Ectodermal cell (in vitro differentiated cells): Measurements from ENCODE around the gene UCP2.

ENCODE experiments used
- H3K27ac ChIP-seq: 2 replicates; pipeline ENCODE4 v1.7.0; 2013; ENCODE audit warnings: mild to moderate bottlenecking, low read depth, low read length; ENCODE audit not compliant: insufficient read depth, poor library complexity, severe bottlenecking
- H3K27me3 ChIP-seq: 2 replicates; pipeline ENCODE4 v1.7.0; 2013; ENCODE audit warnings: mild to moderate bottlenecking, low read length; ENCODE audit not compliant: insufficient read depth, control insufficient read depth, poor library complexity, severe bottlenecking
- H3K36me3 ChIP-seq: one replicate; pipeline ENCODE4 v1.7.0; 2013; ENCODE audit warnings: low read length; ENCODE audit not compliant: control insufficient read depth, insufficient read depth
- H3K4me1 ChIP-seq: one replicate; pipeline ENCODE4 v1.7.0; 2013; ENCODE audit warnings: low read length; ENCODE audit not compliant: control insufficient read depth, insufficient read depth
- H3K4me3 ChIP-seq: 2 replicates; pipeline ENCODE4 v1.7.0; 2013; ENCODE audit warnings: low read depth, low read length, control low read depth; ENCODE audit not compliant: insufficient read depth
- H3K9me3 ChIP-seq: 2 replicates; pipeline ENCODE4 v1.7.0; 2013; ENCODE audit warnings: mild to moderate bottlenecking, low read length, moderate library complexity; ENCODE audit not compliant: control insufficient read depth
- WGBS, 2 experiments: methylation state at CpG; one replicate each; pipeline ENCODE4 v1.1.7; 2013; ENCODE audit warnings: missing lambda C conversion rate in 2 of 2; 5-methylcytosine and 5-hydroxymethylcytosine counted together

Gene UCP2

DNA sequence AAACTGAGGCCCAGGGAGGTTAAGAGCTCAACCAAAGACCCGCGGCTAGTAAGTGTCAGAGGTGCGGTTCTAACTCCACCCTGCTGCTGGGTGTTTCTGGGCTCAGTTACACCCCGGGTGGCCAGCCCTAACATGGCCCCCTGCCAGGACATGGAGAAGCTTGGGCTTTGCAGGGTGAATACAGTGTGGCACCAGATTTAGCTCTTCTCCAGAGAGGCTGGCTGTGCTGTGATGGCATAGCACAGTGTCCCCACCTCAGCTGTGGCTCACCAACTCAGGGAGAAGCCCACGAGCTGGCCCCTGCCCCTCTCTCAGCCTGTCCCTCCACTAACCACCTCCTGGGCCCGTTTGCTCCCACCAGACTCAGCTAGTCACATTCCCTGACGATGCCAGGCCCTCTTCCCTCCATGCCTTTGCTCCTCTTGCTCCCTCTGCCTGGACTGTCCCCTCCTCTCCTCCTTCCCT is 19.2 kb upstream of the UCP2 start:
- Histone ChIP-seq H3K4me1 (peaks cover 5% of the 10 kb centered on the region), H3K9me3 (no peaks in the 10 kb centered on the region), H3K27me3 (no peaks in the 10 kb centered on the region), H3K4me3 (no peak overlapping the region), H3K27ac (no peak overlapping the region), H3K36me3 (no peaks in the 10 kb centered on the region)
- 83 to 85% methylated on average over 7 of the region's 7 CpGs for WGBS, 2 experiments

DNA sequence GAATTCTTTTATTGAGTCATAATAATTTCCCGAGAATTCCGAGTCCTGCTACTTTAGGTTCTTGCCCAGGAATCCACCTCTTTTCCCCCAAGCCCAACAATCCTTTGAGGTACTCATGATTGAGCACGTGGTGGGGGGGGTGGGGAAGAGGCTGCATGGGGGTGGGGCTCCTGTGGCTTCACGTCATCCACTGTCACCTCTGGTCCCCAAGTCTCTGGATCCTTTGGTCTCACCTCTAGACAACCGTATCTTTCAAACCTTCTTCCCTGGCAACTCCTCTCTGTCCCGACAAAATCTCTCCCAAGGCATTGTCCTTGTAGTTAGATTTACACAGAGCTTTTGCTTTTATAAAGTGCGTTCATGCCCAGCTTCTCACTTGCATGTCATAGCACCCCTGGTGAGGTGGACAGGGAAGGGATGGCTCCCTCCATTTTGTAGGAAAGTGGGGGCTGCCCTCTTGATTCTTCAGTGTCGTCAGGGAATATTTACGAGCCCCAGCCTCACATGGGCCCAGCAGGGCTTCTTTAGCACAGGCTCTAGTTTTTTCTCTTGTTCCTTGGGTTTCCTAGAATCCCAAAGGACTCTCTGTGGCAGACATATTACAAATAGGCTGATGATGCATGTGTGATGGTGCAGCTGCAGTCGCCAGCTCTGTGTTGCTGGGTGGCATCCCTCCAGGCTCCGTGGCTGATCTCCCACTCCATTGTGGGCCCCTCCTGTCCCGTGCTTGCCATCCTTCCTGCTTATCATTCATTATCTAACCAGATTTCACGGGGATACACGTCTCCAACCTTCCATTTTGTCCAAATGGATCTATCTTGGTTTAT is 17.9 kb upstream of the UCP2 start:
- H3K4me3 ChIP-seq = no peak overlapping the region
- WGBS, 2 experiments = 84 to 86% methylated on average over 11 to 14 of the region's 14 CpGs
- H3K9me3 ChIP-seq = no peaks in the 10 kb centered on the region
- H3K27ac ChIP-seq = no peak overlapping the region
- no peaks in the 10 kb centered on the region for H3K36me3 ChIP-seq
- H3K4me1 ChIP-seq = peaks cover 5% of the 10 kb centered on the region
- no peaks in the 10 kb centered on the region for H3K27me3 ChIP-seq

DNA sequence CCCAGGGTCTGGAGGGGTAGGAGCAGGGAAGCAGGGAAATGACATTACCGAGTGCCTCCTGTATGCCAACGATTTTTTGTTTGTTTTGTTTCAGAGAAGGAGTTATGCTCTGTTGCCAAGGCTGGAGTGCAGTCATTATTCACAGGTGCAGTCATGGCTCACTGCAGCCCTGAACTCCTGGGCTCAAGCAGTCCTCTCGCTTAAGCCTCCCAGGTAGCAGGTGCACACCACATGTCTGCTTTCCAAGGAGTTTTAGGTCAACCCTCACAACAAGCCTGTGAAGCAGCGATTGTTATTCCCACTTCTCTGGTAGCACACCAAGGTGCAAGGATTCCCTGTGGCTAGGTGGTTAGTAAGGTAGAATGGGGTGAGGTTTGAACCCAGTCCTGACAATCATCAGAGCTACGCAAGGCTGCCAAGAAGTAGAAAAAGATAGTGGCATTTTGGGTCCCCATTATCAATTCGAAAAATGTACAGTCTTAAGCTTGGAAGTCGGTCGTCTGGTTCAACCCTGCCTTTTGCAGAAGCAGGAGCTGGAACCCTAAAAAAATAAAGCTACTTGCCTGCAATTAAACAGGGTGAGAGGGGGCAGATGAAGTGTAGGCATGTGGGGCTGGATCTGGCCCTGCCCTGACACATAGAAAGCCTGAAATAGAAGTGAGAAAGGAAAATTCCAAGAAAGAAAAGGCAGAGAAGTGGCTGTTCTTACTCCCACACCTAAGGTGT is 17.1 kb upstream of the UCP2 start:
- Histone ChIP-seq H3K27ac (no peak overlapping the region), H3K9me3 (no peaks in the 10 kb centered on the region), H3K4me1 (peaks cover 5% of the 10 kb centered on the region), H3K4me3 (no peak overlapping the region), H3K27me3 (no peaks in the 10 kb centered on the region), H3K36me3 (no peaks in the 10 kb centered on the region)
- 93 to 95% methylated on average over 8 of the region's 8 CpGs for WGBS, 2 experiments

DNA sequence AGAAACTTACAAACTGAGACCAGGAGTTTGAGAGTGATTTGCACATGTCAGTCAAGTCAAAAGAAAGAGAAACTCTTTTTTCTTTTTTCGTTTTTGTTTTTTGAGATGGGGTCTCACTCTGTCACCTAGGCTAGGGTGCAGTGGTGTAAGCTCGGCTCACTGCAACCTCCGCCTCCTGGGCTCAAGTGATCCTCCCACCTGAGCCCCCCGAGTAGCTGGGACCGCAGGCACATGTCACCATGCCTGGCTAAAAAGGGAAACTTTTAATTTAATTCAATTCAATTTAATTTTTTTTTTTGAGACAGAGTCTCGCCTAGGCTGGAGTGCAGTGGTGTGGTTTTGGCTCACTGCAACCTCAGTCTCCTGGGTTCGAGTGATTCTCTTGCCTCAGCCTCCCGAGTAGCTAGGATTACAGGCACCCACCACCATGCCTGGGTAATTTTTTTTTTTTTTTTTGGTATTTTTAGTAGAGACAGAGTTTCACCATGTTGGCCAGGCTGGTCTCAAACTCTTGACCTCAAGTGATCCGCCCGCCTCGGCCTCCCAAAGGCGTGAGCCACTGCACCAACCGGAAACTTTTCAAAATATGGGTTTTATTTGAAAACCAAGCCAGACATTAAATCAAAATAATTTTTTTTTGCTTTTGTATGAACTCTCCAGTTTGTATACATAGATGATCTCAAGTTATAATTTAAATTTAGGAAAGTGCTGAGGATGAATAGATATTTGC is 16.4 kb upstream of the UCP2 start:
- no peaks in the 10 kb centered on the region for H3K9me3 ChIP-seq
- no peaks in the 10 kb centered on the region for H3K36me3 ChIP-seq
- H3K27me3 ChIP-seq = no peaks in the 10 kb centered on the region
- peaks cover 5% of the 10 kb centered on the region for H3K4me1 ChIP-seq
- no peak overlapping the region for H3K4me3 ChIP-seq
- H3K27ac ChIP-seq = no peak overlapping the region
- 89 to 91% methylated on average over 12 to 13 of the region's 13 CpGs for WGBS, 2 experiments

DNA sequence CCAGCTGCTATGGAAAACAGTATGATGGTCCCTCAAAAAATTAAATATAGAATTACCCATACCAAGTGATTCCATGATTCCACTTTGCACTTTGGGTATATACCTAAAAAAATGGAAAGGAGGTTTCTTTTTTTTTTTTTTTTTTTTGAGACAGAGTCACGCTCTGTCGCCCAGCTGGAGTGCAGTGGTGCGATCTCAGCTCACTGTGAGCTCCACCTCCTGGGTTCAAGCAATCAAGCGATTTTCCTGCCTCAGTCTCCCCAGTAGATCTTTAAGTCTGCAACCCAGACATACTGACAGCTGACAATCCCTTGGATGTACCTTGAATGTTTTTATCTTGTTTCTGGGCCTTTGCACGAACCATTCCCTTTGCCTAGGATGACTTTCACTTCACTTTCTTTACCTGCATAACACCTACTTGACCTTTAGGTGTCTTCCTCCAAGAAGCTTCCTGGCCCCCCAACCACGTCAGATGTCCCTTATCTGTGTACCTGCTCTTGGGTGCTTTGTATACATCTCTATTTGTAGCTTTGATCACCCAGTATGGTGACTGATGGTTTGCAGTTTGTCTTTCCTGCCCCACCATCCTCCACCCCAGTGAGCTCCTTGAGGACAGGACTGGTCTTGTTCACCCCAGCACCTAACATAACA is 14.6 kb upstream of the UCP2 start:
- no peaks in the 10 kb centered on the region for H3K9me3 ChIP-seq
- WGBS, 2 experiments = 85 to 86% methylated on average over 6 of the region's 6 CpGs
- no peak overlapping the region for H3K4me3 ChIP-seq
- no peaks in the 10 kb centered on the region for H3K36me3 ChIP-seq
- H3K27ac ChIP-seq = no peak overlapping the region
- H3K27me3 ChIP-seq = no peaks in the 10 kb centered on the region
- H3K4me1 ChIP-seq = peaks cover 5% of the 10 kb centered on the region

DNA sequence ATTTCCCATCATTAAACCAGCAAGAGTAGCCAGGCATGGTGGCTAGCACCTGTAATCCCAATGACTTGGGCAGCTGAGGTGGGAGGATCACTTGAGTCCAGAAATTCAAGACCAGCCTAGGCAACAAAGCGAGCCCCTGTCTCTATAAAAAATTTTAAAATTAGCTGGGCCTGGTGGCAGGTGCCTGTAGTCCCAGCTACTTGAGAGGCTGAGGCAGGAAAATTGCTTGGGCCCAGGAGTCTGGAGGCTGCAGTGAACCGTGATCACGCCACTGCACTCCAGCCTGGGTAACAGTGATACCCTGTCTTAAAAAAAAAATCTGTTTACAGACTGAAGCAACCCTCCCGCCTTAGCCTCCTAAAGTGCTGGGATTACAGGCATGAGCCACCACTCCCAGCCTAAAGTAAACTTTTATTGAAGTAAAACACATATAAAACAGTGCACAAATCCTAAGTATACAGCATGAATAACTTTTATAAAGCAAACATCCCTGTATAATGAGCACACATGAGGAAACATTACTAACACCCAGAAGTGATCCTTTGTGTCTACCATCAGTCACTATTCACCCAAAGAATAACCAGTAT is 13.6 kb upstream of the UCP2 start:
- 84 to 88% methylated on average over 4 of the region's 4 CpGs for WGBS, 2 experiments
- Histone ChIP-seq H3K4me1 (peaks cover 5% of the 10 kb centered on the region), H3K9me3 (no peaks in the 10 kb centered on the region), H3K36me3 (no peaks in the 10 kb centered on the region), H3K4me3 (no peak overlapping the region), H3K27ac (no peak overlapping the region), H3K27me3 (no peaks in the 10 kb centered on the region)

DNA sequence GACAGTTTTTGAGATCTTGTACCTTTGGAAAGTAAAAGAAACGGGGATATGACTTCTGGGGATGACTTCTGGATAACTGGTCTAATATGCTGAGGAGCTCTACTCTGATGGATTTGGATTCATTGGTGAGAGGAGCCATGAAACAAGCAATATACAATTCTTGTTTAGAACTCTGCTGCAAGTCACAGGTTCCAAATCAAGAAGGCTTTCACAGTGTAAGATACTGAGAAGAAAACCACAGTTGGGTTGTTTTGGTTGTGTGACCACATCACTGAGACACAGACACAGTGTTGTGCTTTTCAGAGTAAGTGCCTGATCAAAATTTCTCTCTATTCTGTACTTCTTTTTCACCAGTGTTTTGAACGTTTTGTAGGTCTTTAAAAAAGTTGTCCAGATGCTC is 13.1 kb upstream of the UCP2 start:
- H3K4me3 ChIP-seq = no peak overlapping the region
- no peak overlapping the region for H3K27ac ChIP-seq
- H3K9me3 ChIP-seq = no peaks in the 10 kb centered on the region
- 81 to 82% methylated on average over 2 of the region's 2 CpGs for WGBS, 2 experiments
- no peaks in the 10 kb centered on the region for H3K27me3 ChIP-seq
- H3K4me1 ChIP-seq = peaks cover 3% of the 10 kb centered on the region
- H3K36me3 ChIP-seq = no peaks in the 10 kb centered on the region

DNA sequence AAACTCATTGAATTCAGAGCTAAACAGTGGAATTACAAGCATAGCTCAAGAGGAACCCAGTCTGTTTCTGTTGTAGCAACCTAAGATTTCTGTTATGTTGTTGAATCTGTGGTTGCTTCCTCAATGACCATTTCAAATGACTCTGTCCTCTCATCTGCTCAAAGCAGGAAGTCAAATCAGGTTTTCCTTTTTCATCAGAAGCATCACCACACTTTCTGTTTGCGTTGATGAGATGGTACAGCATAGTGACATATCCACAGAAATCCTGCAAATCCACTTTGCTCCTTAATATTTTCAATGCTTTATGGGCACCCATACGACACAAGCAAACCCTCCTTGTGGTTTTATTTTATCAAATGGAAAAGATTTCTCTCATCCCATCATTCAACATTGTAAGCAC is 12.6 kb upstream of the UCP2 start:
- no peaks in the 10 kb centered on the region for H3K9me3 ChIP-seq
- no peaks in the 10 kb centered on the region for H3K4me1 ChIP-seq
- no peak overlapping the region for H3K4me3 ChIP-seq
- no peak overlapping the region for H3K27ac ChIP-seq
- no peaks in the 10 kb centered on the region for H3K27me3 ChIP-seq
- WGBS, 2 experiments = 83 to 87% methylated on average over 2 of the region's 2 CpGs
- no peaks in the 10 kb centered on the region for H3K36me3 ChIP-seq

DNA sequence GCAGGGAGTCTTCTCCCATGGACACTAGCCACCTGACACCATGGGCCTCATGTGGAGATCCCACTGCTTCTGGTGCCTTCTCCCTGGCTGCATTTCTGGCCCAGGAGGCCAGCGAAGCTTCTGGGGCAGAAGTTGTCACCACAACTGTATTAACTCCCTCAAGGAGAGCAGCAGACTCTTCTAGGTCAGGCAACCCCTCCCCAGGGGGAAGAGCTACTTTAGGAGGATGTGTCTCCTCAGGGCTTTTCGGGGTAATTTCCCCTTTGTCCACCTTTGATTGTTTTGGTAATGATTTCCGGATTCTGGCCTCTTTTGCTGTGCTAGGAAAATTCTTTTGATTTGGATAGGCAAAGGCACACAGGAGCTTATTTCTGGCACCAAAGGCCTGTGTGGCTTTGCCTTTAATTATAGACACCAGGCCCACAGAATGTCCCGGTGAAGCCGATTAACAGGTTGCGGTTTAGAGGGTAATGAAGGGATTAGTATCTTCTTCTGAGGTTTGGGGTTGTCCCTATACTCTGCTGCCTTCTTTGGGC is 8.9 kb upstream of the UCP2 start:
- 89 to 94% methylated on average over 6 of the region's 6 CpGs for WGBS, 2 experiments
- Histone ChIP-seq H3K27ac (no peak overlapping the region), H3K4me1 (no peaks in the 10 kb centered on the region)

More for the DNA sequence above, 8.9 kb upstream of the UCP2 start:
- H3K36me3 ChIP-seq = no peaks in the 10 kb centered on the region
- H3K9me3 ChIP-seq = no peaks in the 10 kb centered on the region
- no peak overlapping the region for H3K4me3 ChIP-seq
- no peaks in the 10 kb centered on the region for H3K27me3 ChIP-seq
